Endothelial cell (in vitro differentiated cells): ENCODE results near the gene CXCL17. TPM values are rescaled to one million over a fixed set of nuclear protein-coding genes. Genes with fewer than 3 reads are reported as not detected.
A peak's percentile ranks its signal among the peaks of the same experiment; 100 is the strongest.

Source experiments
- DNase-seq: peaks from one replicate; pipeline ENCODE4 v3.0.0; 2021; ENCODE audit warnings: low spot score
- H3K27ac Mint-ChIP-seq: one replicate; pipeline ENCODE4 v1.8.0; 2021; ENCODE audit warnings: mixed read lengths, inconsistent platforms; ENCODE audit not compliant: unreplicated experiment
- H3K27me3 Mint-ChIP-seq: one replicate; pipeline ENCODE4 v1.8.0; 2021; ENCODE audit warnings: mild to moderate bottlenecking, moderate library complexity, mixed read lengths, inconsistent platforms; ENCODE audit not compliant: unreplicated experiment
- H3K36me3 Mint-ChIP-seq: one replicate; pipeline ENCODE4 v1.8.0; 2021; ENCODE audit warnings: mild to moderate bottlenecking, low read depth, mixed read lengths, inconsistent platforms; ENCODE audit not compliant: unreplicated experiment
- H3K4me1 Mint-ChIP-seq: one replicate; pipeline ENCODE4 v1.8.0; 2021; ENCODE audit warnings: mild to moderate bottlenecking, mixed read lengths, inconsistent platforms; ENCODE audit not compliant: unreplicated experiment
- H3K4me3 Mint-ChIP-seq: one replicate; pipeline ENCODE4 v1.8.0; 2021; ENCODE audit warnings: mild to moderate bottlenecking, mixed read lengths, inconsistent platforms; ENCODE audit not compliant: unreplicated experiment
- H3K9me3 Mint-ChIP-seq: one replicate; pipeline ENCODE4 v1.8.0; 2021; ENCODE audit warnings: mixed read lengths, inconsistent platforms; ENCODE audit not compliant: unreplicated experiment
- CTCF ChIP-seq: fragments of 200-600 bp; sonication (generic); IDR thresholded peaks from one replicate; pipeline ENCODE4 v1.5.0; 2021; ENCODE audit warnings: antibody characterized with exemption; ENCODE audit not compliant: unreplicated experiment
- total RNA-seq: library from RNA; stranded (reverse); fragmentation: NEBNext Ultra II Directional; extraction: Animal tissue kit (Norgen Biotek cat#: 25700); gene quantifications from one replicate; pipeline ENCODE4 v1.2.1, GENCODE V29; 2021; ENCODE audit not compliant: unreplicated experiment

The CXCL17 gene
- total RNA-seq, 1 donor from 2014 or later = not detected

DNA sequence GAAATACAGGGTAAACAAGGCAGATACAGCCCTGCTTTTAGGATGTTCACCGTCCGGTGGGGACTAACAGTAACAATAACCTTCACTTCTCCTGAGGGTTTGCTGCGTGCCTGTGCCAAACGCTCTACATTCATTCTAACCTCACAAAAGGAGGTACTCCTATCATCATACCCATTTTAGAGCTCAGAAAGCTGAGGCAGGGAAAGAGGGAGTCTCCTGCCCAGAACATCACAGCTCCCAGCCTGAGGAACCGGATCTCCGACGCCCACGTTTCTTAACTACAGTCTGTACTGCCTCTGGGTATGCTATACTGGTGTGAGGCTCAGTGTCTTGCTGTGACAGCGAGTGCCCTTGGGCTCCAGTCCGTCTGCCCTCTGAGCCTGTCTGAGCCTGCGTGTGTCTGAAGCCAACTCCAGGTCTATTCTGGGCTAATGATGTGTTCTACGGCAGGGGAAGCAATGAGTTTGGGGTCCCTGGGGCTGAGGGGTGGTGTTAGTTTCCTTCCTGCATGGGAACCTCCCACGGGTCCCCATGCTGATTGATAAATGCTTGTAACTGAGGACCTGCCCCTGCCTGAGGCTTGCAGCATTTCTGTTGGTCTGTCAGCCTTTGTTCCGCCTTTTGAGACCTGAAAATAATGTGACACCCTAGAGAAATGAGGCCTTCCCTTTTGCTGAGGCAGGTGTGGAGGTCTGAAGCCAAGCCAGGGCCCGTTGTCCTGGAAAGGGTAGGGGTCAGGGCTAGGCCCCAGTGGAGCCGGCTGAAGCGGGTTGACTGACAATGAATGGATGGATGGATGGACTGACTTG is 20.4 kb downstream of the CXCL17 start:
- no peak for TF ChIP-seq CTCF
- Mint-ChIP-seq H3K4me1 (peaks cover 32% of the 10 kb centered on the region), H3K4me3 (peak overlapping the region; percentile 90), H3K27me3 (peaks cover 16% of the 10 kb centered on the region), H3K27ac (no peak overlapping the region), H3K36me3 (peaks cover 8% of the 10 kb centered on the region), H3K9me3 (no peaks in the 10 kb centered on the region)
- no peak for DNase-seq

GRCh38 chr19:42421591-42422031 is 21.1 kb downstream of the CXCL17 start:
- H3K4me3 Mint-ChIP-seq = no peak overlapping the region
- no peak for DNase-seq
- TF ChIP-seq CTCF = no peak
- peak overlapping the region; percentile 22 for H3K27ac Mint-ChIP-seq
- H3K9me3 Mint-ChIP-seq = no peaks in the 10 kb centered on the region
- H3K27me3 Mint-ChIP-seq = peaks cover 15% of the 10 kb centered on the region
- H3K36me3 Mint-ChIP-seq = peaks cover 9% of the 10 kb centered on the region
- H3K4me1 Mint-ChIP-seq = peaks cover 32% of the 10 kb centered on the region

DNA sequence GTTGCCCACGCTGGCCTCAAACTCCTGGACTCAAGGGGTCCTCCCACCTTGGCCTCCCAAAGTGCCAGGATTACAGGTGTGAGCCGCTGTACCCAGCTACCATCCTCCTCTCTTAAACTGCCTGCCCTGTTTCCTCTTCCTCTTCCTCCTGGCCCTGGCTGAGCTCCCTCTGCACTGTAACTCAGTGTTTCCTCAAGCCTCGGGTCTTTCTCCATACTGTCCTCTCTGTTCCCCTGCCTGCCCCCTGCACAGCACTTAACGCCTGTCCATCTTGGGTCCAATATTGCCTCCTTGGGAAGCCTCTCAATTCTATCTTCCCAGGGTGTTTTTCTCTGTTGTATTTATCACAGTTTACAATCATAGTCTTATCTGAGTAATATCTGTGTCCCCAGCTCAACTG is 21.6 kb downstream of the CXCL17 start:
- H3K36me3 Mint-ChIP-seq = peaks cover 13% of the 10 kb centered on the region
- H3K27ac Mint-ChIP-seq = peak overlapping the region; percentile 54
- peaks cover 32% of the 10 kb centered on the region for H3K4me1 Mint-ChIP-seq
- H3K9me3 Mint-ChIP-seq = no peaks in the 10 kb centered on the region
- no peak for DNase-seq
- H3K4me3 Mint-ChIP-seq = peak overlapping the region; percentile 16
- TF ChIP-seq CTCF = no peak
- peaks cover 12% of the 10 kb centered on the region for H3K27me3 Mint-ChIP-seq

DNA sequence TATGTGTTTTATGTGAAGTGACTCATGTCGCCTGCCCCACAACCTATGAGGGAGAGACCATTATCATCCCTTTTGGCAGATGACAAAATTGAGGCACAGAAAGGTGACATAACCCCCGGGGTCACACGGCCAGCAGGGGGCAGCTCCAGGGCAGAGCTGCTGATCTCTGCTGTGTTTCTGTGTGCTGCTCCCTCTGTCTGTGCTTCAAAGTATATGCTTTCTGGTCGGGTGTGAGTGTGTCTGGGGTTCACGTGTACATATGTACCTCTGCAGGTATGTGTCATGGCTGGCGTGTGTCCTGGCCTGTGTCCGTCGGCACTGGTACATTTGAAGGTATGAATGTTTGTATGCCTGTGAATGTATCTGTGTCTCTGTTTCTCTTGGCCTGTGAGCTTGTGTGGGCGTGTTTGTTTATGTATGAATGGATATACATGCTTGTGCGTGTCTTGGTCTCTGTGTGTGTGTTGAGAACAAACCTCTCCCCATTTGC is 22.6 kb downstream of the CXCL17 start:
- peaks cover 11% of the 10 kb centered on the region for H3K36me3 Mint-ChIP-seq
- peak; percentile 62 for DNase-seq
- H3K27ac Mint-ChIP-seq = no peak overlapping the region
- TF ChIP-seq CTCF = peak; percentile 74
- H3K4me1 Mint-ChIP-seq = peaks cover 32% of the 10 kb centered on the region
- H3K9me3 Mint-ChIP-seq = no peaks in the 10 kb centered on the region
- peaks cover 12% of the 10 kb centered on the region for H3K27me3 Mint-ChIP-seq
- no peak overlapping the region for H3K4me3 Mint-ChIP-seq

- Mint-ChIP-seq H3K9me3 (no peaks in the 10 kb centered on the region), H3K4me3 (no peak overlapping the region), H3K27ac (no peak overlapping the region), H3K27me3 (peaks cover 11% of the 10 kb centered on the region), H3K36me3 (peaks cover 15% of the 10 kb centered on the region), H3K4me1 (peaks cover 32% of the 10 kb centered on the region)
- no peak for TF ChIP-seq CTCF
- DNase-seq = no peak
Measured at GRCh38 chr19:42419309-42419708, 23.4 kb downstream of the CXCL17 start.
